Motor neuron (in vitro differentiated cells): ENCODE measurements around the gene RIMS1. TPM values are rescaled to one million over a fixed set of nuclear protein-coding genes. Genes with fewer than 3 reads are reported as not detected.

ENCODE experiments used
- ATAC-seq, 8 experiments: fragments of 200-7000 bp; cut with Tn5 transposase; replicated peaks in 6 of 8; 2 replicates each; pipeline ENCODE4 v1.8.0; 2021; ENCODE audit warnings: mild to moderate bottlenecking in 8 of 8, moderate library complexity in 8 of 8
- H3K27ac ChIP-seq, 2 donors: fragments of 250-450 bp; sonication (Bioruptor Pico); 2 replicates each; pipeline ENCODE4 v1.9.0; 2021; ENCODE audit warnings: antibody characterized with exemption in 2 of 2, mild to moderate bottlenecking in 2 of 2, moderate library complexity in 1 of 2
- H3K4me1 ChIP-seq, 2 donors: fragments of 250-450 bp; sonication (Bioruptor Pico); replicated peaks in 1 of 2; 2 replicates each; pipeline ENCODE4 v1.6.1; 2021; ENCODE audit warnings: antibody characterized with exemption in 2 of 2, mild to moderate bottlenecking in 2 of 2, moderate library complexity in 1 of 2
- H3K4me3 ChIP-seq, 5 donors: fragments of 250-450 bp; sonication (Bioruptor Pico); 2 replicates each; pipeline ENCODE4 v1.9.0; 2021; ENCODE audit warnings: antibody characterized with exemption in 5 of 5, mild to moderate bottlenecking in 5 of 5, moderate library complexity in 4 of 5
- WGBS, 10 experiments: fragments of 450-650 bp; shearing (Covaris generic); methylation state at CpG; one replicate each; pipeline ENCODE4 v1.0.0; 2022; 5-methylcytosine and 5-hydroxymethylcytosine counted together
- in situ Hi-C, 9 experiments: fragments of 400-800 bp; cut with MboI; loops; one replicate each; pipeline ENCODE4 v1.15.0; 2021; ENCODE audit warnings: low sequenced_read_pairs in 9 of 9, low pct_unique_long_range_greater_than_20kb in 2 of 9; ENCODE audit not compliant: unreplicated experiment in 9 of 9
- total RNA-seq, 8 experiments: library from RNA; unstranded; fragments of 300-600 nt; gene quantifications; 2 replicates each; pipeline versions ENCODE4 v1.2.3 to v1.2.4, GENCODE V29; 2022

Gene RIMS1
- total RNA-seq: 10 to 100 TPM in 5 of 8 experiments, under 1 TPM in 2, not detected in 1; 0.04 to 41.5 (median 25.1) TPM

GRCh38 chr6:71886184-71887005 is at the start of gene RIMS1:
Gene RIMS1 (plus strand): TSS chr6:71886550. CDS start chr6:71887024, 474 bp downstream.
- peak within 1 kb of the TSS; percentile 81 to 85 for H3K27ac ChIP-seq
- H3K4me3 ChIP-seq: peak within 1 kb of the TSS; percentile 52 to 90 (median 75)
- in situ Hi-C loops: no loop called here
- peak; percentile 69 to 93 (median 83) for ATAC-seq
- WGBS, 10 experiments: 0 to 40% (median 29%) methylated on average over 1 to 3 of the region's 70 CpGs; no CpG with 5 or more reads in 4 of the 10 experiments
- H3K4me1 ChIP-seq: peaks cover 15 to 20% of the 10 kb centered on the region in 2 donors

- WGBS, 10 experiments: 56 to 100% (median 85%) methylated on average over 1 of the region's 1 CpG; no CpG with 5 or more reads in 2 of the 10 experiments
- in situ Hi-C loops: no loop called here
Observed at GRCh38 chr6:71851214-71851613, 35.1 kb upstream of the RIMS1 start.

GRCh38 chr6:71852948-71853347 is 33.4 kb upstream of the RIMS1 start:
- in situ Hi-C loops: no loop called here
- Histone ChIP-seq H3K4me1 (no peaks in the 10 kb centered on the region), H3K27ac (no peak overlapping the region), H3K4me3 (no peak overlapping the region)
- peak in 2 of 8 experiments; percentile 60 to 61 for ATAC-seq
- 8 to 93% (median 82%) methylated on average over 2 to 3 of the region's 3 CpGs; no CpG with 5 or more reads in 5 of the 10 experiments for WGBS, 10 experiments

More at GRCh38 chr6:71851214-71851613, 35.1 kb upstream of the RIMS1 start:
- ATAC-seq: peak in 1 of 8 experiments; percentile 48
- H3K4me3 ChIP-seq: no peak overlapping the region
- H3K4me1 ChIP-seq: no peaks in the 10 kb centered on the region
- H3K27ac ChIP-seq: no peak overlapping the region

- Histone ChIP-seq H3K27ac (no peak overlapping the region), H3K4me3 (no peak overlapping the region), H3K4me1 (no peaks in the 10 kb centered on the region)
- 0 to 92% (median 51%) methylated on average over 2 to 3 of the region's 3 CpGs; no CpG with 5 or more reads in 2 of the 10 experiments for whole genome bisulfite sequencing, 10 experiments
- in situ Hi-C loops: no loop called here
- ATAC-seq: peak in 2 of 8 experiments; percentile 32 to 55
Observed at GRCh38 chr6:71855406-71855805, 30.9 kb upstream of the RIMS1 start.

GRCh38 chr6:71879016-71879415 is 7.3 kb upstream of the RIMS1 start:
- H3K27ac ChIP-seq: no peak overlapping the region
- in situ Hi-C loops: no loop called here
- no peak overlapping the region for H3K4me3 ChIP-seq
- H3K4me1 ChIP-seq: no peaks in the 10 kb centered on the region
- ATAC-seq: no peak

GRCh38 chr6:71887006-71887743 is 825 bp downstream of the RIMS1 start:
- H3K27ac ChIP-seq: peak overlapping the region; percentile 81 to 85
- WGBS, 10 experiments: 0 to 29% methylated on average over 1 to 2 of the region's 29 CpGs; no CpG with 5 or more reads in 8 of the 10 experiments
- peak in 6 of 8 experiments; percentile 16 to 46 (median 34) for ATAC-seq
- peak overlapping the region; percentile 52 to 90 (median 75) for H3K4me3 ChIP-seq
- in situ Hi-C loops: no loop called here
- H3K4me1 ChIP-seq: peaks cover 15 to 20% of the 10 kb centered on the region in 2 donors

GRCh38 chr6:71887744-71888230 is 1.4 kb downstream of the RIMS1 start:
- in situ Hi-C loops: no loop called here
- H3K27ac ChIP-seq: peak overlapping the region in 1 of 2 donors; percentile 6
- WGBS, 10 experiments: 40 to 100% (median 74%) methylated on average over 1 of the region's 2 CpGs; no CpG with 5 or more reads in 6 of the 10 experiments
- peak overlapping the region; percentile 52 to 90 (median 75) for H3K4me3 ChIP-seq
- peaks cover 15 to 20% of the 10 kb centered on the region in 2 donors for H3K4me1 ChIP-seq
- no peak for ATAC-seq

GRCh38 chr6:71888756-71889340 is 2.5 kb downstream of the RIMS1 start:
- in situ Hi-C loops: no loop called here
- H3K4me3 ChIP-seq: peak overlapping the region; percentile 52 to 90 (median 75)

GRCh38 chr6:71889366-71889765 is 3.0 kb downstream of the RIMS1 start:
- WGBS, 10 experiments: 11 to 100% (median 100%) methylated on average over 1 of the region's 1 CpG; no CpG with 5 or more reads in 4 of the 10 experiments
- ATAC-seq: no peak
- Histone ChIP-seq H3K4me3 (peak overlapping the region in 4 of 5 donors; percentile 69 to 90 (median 76)), H3K27ac (no peak overlapping the region), H3K4me1 (peaks cover 15 to 20% of the 10 kb centered on the region in 2 donors)
- in situ Hi-C loops: no loop called here

More at GRCh38 chr6:71888756-71889340, 2.5 kb downstream of the RIMS1 start:
- Histone ChIP-seq H3K27ac (peak overlapping the region in 1 of 2 donors; percentile 40), H3K4me1 (peaks cover 15 to 20% of the 10 kb centered on the region in 2 donors)
- no peak for ATAC-seq
- WGBS, 10 experiments: 5 to 100% (median 50%) methylated on average over 1 to 4 of the region's 7 CpGs; no CpG with 5 or more reads in 1 of the 10 experiments

- in situ Hi-C loops: no loop called here
- no peak for ATAC-seq
- Histone ChIP-seq H3K27ac (no peak overlapping the region), H3K4me3 (no peak overlapping the region), H3K4me1 (peaks cover 15% of the 10 kb centered on the region in 2 donors)
- 0 to 100% (median 100%) methylated on average over 1 to 2 of the region's 2 CpGs; no CpG with 5 or more reads in 3 of the 10 experiments for WGBS, 10 experiments
Observed at GRCh38 chr6:71892641-71893040, 6.3 kb downstream of the RIMS1 start.

- peak in 3 of 8 experiments; percentile 85 to 99 (median 94) for ATAC-seq
Observed at GRCh38 chr6:71900642-71901041, 14.3 kb downstream of the RIMS1 start.

GRCh38 chr6:71902261-71902660 is 15.9 kb downstream of the RIMS1 start:
- Histone ChIP-seq H3K4me3 (no peak overlapping the region), H3K4me1 (no peaks in the 10 kb centered on the region), H3K27ac (no peak overlapping the region)
- in situ Hi-C loops: no loop called here
- ATAC-seq: no peak

More at GRCh38 chr6:71900642-71901041, 14.3 kb downstream of the RIMS1 start:
- 0 to 100% (median 45%) methylated on average over 1 of the region's 1 CpG for WGBS, 10 experiments
- in situ Hi-C loops: no loop called here
- Histone ChIP-seq H3K4me1 (no peaks in the 10 kb centered on the region), H3K4me3 (no peak overlapping the region), H3K27ac (no peak overlapping the region)
